ENCODE results near the gene ERO1B. TPM values are rescaled to one million over a fixed set of nuclear protein-coding genes. Genes with fewer than 3 reads are reported as not detected.

The ERO1B gene
- total RNA-seq, 2 experiments from 2014 or later: 1.3 to 1.6 TPM

- POLR2A ChIA-PET: no interaction called here
- Mint-ChIP-seq H3K27me3 (ENCODE audit: low read depth) (no peaks in the 10 kb centered on the region), H3K4me3 (no peak overlapping the region), H3K27ac (no peak overlapping the region), H3K36me3 (ENCODE audit: low read depth) (no peaks in the 10 kb centered on the region), H3K4me1 (ENCODE audit: low read depth) (no peaks in the 10 kb centered on the region), H3K9me3 (ENCODE audit: insufficient read depth) (no peaks in the 10 kb centered on the region)
- DNase-seq (no peak), ATAC-seq (no peak)
- CTCF ChIA-PET: no interaction called here
These were observed 53.3 kb downstream of the ERO1B start for GRCh38 chr1:236228411-236228810.

- DNase-seq (no peak), ATAC-seq (no peak)
- CTCF ChIA-PET: no interaction called here
- H3K36me3 Mint-ChIP-seq (ENCODE audit: low read depth): no peaks in the 10 kb centered on the region
- H3K4me1 Mint-ChIP-seq (ENCODE audit: low read depth): no peaks in the 10 kb centered on the region
- POLR2A ChIA-PET: no interaction called here
- H3K27me3 Mint-ChIP-seq (ENCODE audit: low read depth): no peaks in the 10 kb centered on the region
- no peaks in the 10 kb centered on the region for H3K9me3 Mint-ChIP-seq (ENCODE audit: insufficient read depth)
- no peak overlapping the region for H3K4me3 Mint-ChIP-seq
- H3K27ac Mint-ChIP-seq: no peak overlapping the region
These were observed 59.1 kb downstream of the ERO1B start for GRCh38 chr1:236222632-236223031.

- no peaks in the 10 kb centered on the region for H3K4me1 Mint-ChIP-seq (ENCODE audit: low read depth)
- CTCF ChIA-PET: no interaction called here
- DNase-seq: no peak
- no peaks in the 10 kb centered on the region for H3K27me3 Mint-ChIP-seq (ENCODE audit: low read depth)
- H3K27ac Mint-ChIP-seq: no peak overlapping the region
- POLR2A ChIA-PET: interaction anchor here (1.1 kb wide), 1 partner anchor 65 kb away, joined by 3 read pairs; no protein-coding TSS in a partner anchor
- no peak for ATAC-seq
- no peaks in the 10 kb centered on the region for H3K36me3 Mint-ChIP-seq (ENCODE audit: low read depth)
- H3K4me3 Mint-ChIP-seq: no peak overlapping the region
- no peaks in the 10 kb centered on the region for H3K9me3 Mint-ChIP-seq (ENCODE audit: insufficient read depth)
These were observed 61.3 kb downstream of the ERO1B start for GRCh38 chr1:236220473-236220872.

- H3K9me3 Mint-ChIP-seq (ENCODE audit: insufficient read depth): no peaks in the 10 kb centered on the region
- CTCF ChIA-PET: no interaction called here
These were observed 67.0 kb downstream of the ERO1B start for GRCh38 chr1:236214761-236215160.

GRCh38 chr1:236213534-236213933 lies 68.2 kb downstream of the ERO1B start:
- Mint-ChIP-seq H3K36me3 (ENCODE audit: low read depth) (no peaks in the 10 kb centered on the region), H3K27me3 (ENCODE audit: low read depth) (no peaks in the 10 kb centered on the region), H3K27ac (no peak overlapping the region), H3K9me3 (ENCODE audit: insufficient read depth) (no peaks in the 10 kb centered on the region), H3K4me3 (no peak overlapping the region), H3K4me1 (ENCODE audit: low read depth) (no peaks in the 10 kb centered on the region)
- ChIA-PET CTCF (no interaction called here), POLR2A (no interaction called here)
- ATAC-seq (no peak), DNase-seq (no peak)

More at GRCh38 chr1:236214761-236215160, 67.0 kb downstream of the ERO1B start:
- Mint-ChIP-seq H3K36me3 (ENCODE audit: low read depth) (no peaks in the 10 kb centered on the region), H3K27me3 (ENCODE audit: low read depth) (no peaks in the 10 kb centered on the region), H3K27ac (no peak overlapping the region), H3K4me1 (ENCODE audit: low read depth) (no peaks in the 10 kb centered on the region), H3K4me3 (no peak overlapping the region)
- POLR2A ChIA-PET: no interaction called here
- DNase-seq (no peak), ATAC-seq (no peak)

GRCh38 chr1:236211815-236212214 lies 69.9 kb downstream of the ERO1B start:
- no peaks in the 10 kb centered on the region for H3K27me3 Mint-ChIP-seq (ENCODE audit: low read depth)
- no peaks in the 10 kb centered on the region for H3K36me3 Mint-ChIP-seq (ENCODE audit: low read depth)
- no peak for ATAC-seq
- no peaks in the 10 kb centered on the region for H3K4me1 Mint-ChIP-seq (ENCODE audit: low read depth)
- POLR2A ChIA-PET: no interaction called here
- no peaks in the 10 kb centered on the region for H3K9me3 Mint-ChIP-seq (ENCODE audit: insufficient read depth)
- no peak overlapping the region for H3K27ac Mint-ChIP-seq
- no peak for DNase-seq
- CTCF ChIA-PET: no interaction called here
- H3K4me3 Mint-ChIP-seq: no peak overlapping the region

GRCh38 chr1:236209713-236210112 lies 72.0 kb downstream of the ERO1B start:
- H3K4me3 Mint-ChIP-seq: no peak overlapping the region

GRCh38 chr1:236209185-236209584 lies 72.6 kb downstream of the ERO1B start:
- no peak for DNase-seq
- ATAC-seq: no peak
- CTCF ChIA-PET: no interaction called here
- no peaks in the 10 kb centered on the region for H3K36me3 Mint-ChIP-seq (ENCODE audit: low read depth)
- H3K4me3 Mint-ChIP-seq: no peak overlapping the region
- no peak overlapping the region for H3K27ac Mint-ChIP-seq
- no peaks in the 10 kb centered on the region for H3K27me3 Mint-ChIP-seq (ENCODE audit: low read depth)
- POLR2A ChIA-PET: no interaction called here
- H3K9me3 Mint-ChIP-seq (ENCODE audit: insufficient read depth): no peaks in the 10 kb centered on the region
- H3K4me1 Mint-ChIP-seq (ENCODE audit: low read depth): no peaks in the 10 kb centered on the region

More at GRCh38 chr1:236209713-236210112, 72.0 kb downstream of the ERO1B start:
- no peak overlapping the region for H3K27ac Mint-ChIP-seq
- CTCF ChIA-PET: no interaction called here
- no peak for DNase-seq
- no peaks in the 10 kb centered on the region for H3K9me3 Mint-ChIP-seq (ENCODE audit: insufficient read depth)
- no peak for ATAC-seq
- no peaks in the 10 kb centered on the region for H3K36me3 Mint-ChIP-seq (ENCODE audit: low read depth)
- POLR2A ChIA-PET: no interaction called here
- H3K27me3 Mint-ChIP-seq (ENCODE audit: low read depth): no peaks in the 10 kb centered on the region
- H3K4me1 Mint-ChIP-seq (ENCODE audit: low read depth): no peaks in the 10 kb centered on the region

- POLR2A ChIA-PET: no interaction called here
- Mint-ChIP-seq H3K4me3 (no peak overlapping the region), H3K27ac (no peak overlapping the region), H3K36me3 (ENCODE audit: low read depth) (peaks cover 9% of the 10 kb centered on the region), H3K4me1 (ENCODE audit: low read depth) (no peaks in the 10 kb centered on the region), H3K27me3 (ENCODE audit: low read depth) (no peaks in the 10 kb centered on the region), H3K9me3 (ENCODE audit: insufficient read depth) (peaks cover 9% of the 10 kb centered on the region)
- no peak for ATAC-seq
- CTCF ChIA-PET: no interaction called here
- no peak for DNase-seq
These were observed 74.2 kb downstream of the ERO1B start for GRCh38 chr1:236207569-236207968.

- POLR2A ChIA-PET: no interaction called here
- CTCF ChIA-PET: no interaction called here
- peaks cover 13% of the 10 kb centered on the region for H3K36me3 Mint-ChIP-seq (ENCODE audit: low read depth)
- no peak overlapping the region for H3K27ac Mint-ChIP-seq
- no peaks in the 10 kb centered on the region for H3K4me1 Mint-ChIP-seq (ENCODE audit: low read depth)
- no peak overlapping the region for H3K4me3 Mint-ChIP-seq
- DNase-seq (no peak), ATAC-seq (no peak)
- H3K27me3 Mint-ChIP-seq (ENCODE audit: low read depth): no peaks in the 10 kb centered on the region
- H3K9me3 Mint-ChIP-seq (ENCODE audit: insufficient read depth): peaks cover 10% of the 10 kb centered on the region
These were observed 74.6 kb downstream of the ERO1B start for GRCh38 chr1:236207121-236207520.

- H3K4me3 Mint-ChIP-seq: no peak overlapping the region
- ATAC-seq (no peak), DNase-seq (no peak)
- no peaks in the 10 kb centered on the region for H3K27me3 Mint-ChIP-seq (ENCODE audit: low read depth)
- peaks cover 11% of the 10 kb centered on the region for H3K9me3 Mint-ChIP-seq (ENCODE audit: insufficient read depth)
- no peaks in the 10 kb centered on the region for H3K4me1 Mint-ChIP-seq (ENCODE audit: low read depth)
- ChIA-PET CTCF (no interaction called here), POLR2A (no interaction called here)
- H3K36me3 Mint-ChIP-seq (ENCODE audit: low read depth): peaks cover 16% of the 10 kb centered on the region
- no peak overlapping the region for H3K27ac Mint-ChIP-seq
These were observed 75.2 kb downstream of the ERO1B start for GRCh38 chr1:236206548-236206947.

- H3K36me3 Mint-ChIP-seq (ENCODE audit: low read depth): peaks cover 29% of the 10 kb centered on the region
- POLR2A ChIA-PET: no interaction called here
- DNase-seq (no peak), ATAC-seq (no peak)
- H3K4me3 Mint-ChIP-seq: no peak overlapping the region
- no peak overlapping the region for H3K27ac Mint-ChIP-seq
- H3K27me3 Mint-ChIP-seq (ENCODE audit: low read depth): no peaks in the 10 kb centered on the region
- no peaks in the 10 kb centered on the region for H3K4me1 Mint-ChIP-seq (ENCODE audit: low read depth)
- CTCF ChIA-PET: no interaction called here
- H3K9me3 Mint-ChIP-seq (ENCODE audit: insufficient read depth): peaks cover 24% of the 10 kb centered on the region
These were observed 77.1 kb downstream of the ERO1B start for GRCh38 chr1:236204656-236205055.

GRCh38 chr1:236204039-236204438 lies 77.7 kb downstream of the ERO1B start:
- CTCF ChIA-PET: no interaction called here
- ATAC-seq: no peak
- H3K9me3 Mint-ChIP-seq (ENCODE audit: insufficient read depth): peaks cover 27% of the 10 kb centered on the region
- no peak for DNase-seq
- POLR2A ChIA-PET: no interaction called here
- H3K4me3 Mint-ChIP-seq: no peak overlapping the region
- no peak overlapping the region for H3K27ac Mint-ChIP-seq
- H3K27me3 Mint-ChIP-seq (ENCODE audit: low read depth): no peaks in the 10 kb centered on the region
- H3K36me3 Mint-ChIP-seq (ENCODE audit: low read depth): peaks cover 32% of the 10 kb centered on the region
- no peaks in the 10 kb centered on the region for H3K4me1 Mint-ChIP-seq (ENCODE audit: low read depth)
